NK-92 treated with Interleukin-12 subunit alpha and Interleukin-12 subunit beta, amount 100 ng/mL, for 24 hours (cell line): ENCODE measurements around the gene AP1S3.
A peak's percentile ranks its signal among the peaks of the same experiment; 100 is the strongest.

ENCODE experiments used
- DNase-seq: peaks from one replicate; lab custom pipeline; 2025; lab: John Stamatoyannopoulos, UW

Gene AP1S3

GRCh38 chr2:223759569-223760430 is 77.6 kb downstream of the AP1S3 start:
- DNase-seq, result peak; percentile 24

GRCh38 chr2:223758131-223758840 is 79.1 kb downstream of the AP1S3 start:
- no peak for DNase-seq

GRCh38 chr2:223753940-223754339 is 83.4 kb downstream of the AP1S3 start:
- DNase-seq, result no peak

- DNase-seq, result no peak
Observed at GRCh38 chr2:223751012-223751411, 86.4 kb downstream of the AP1S3 start.

GRCh38 chr2:223747392-223748042 is 89.9 kb downstream of the AP1S3 start:
- DNase-seq, result no peak

- no peak for DNase-seq
Observed at GRCh38 chr2:223746611-223747010, 90.8 kb downstream of the AP1S3 start.

- no peak for DNase-seq
Observed at GRCh38 chr2:223744580-223744979, 92.8 kb downstream of the AP1S3 start.

GRCh38 chr2:223740679-223741078 is 96.7 kb downstream of the AP1S3 start:
- no peak for DNase-seq

GRCh38 chr2:223737207-223737606 is 100.2 kb downstream of the AP1S3 start:
- DNase-seq, result no peak

GRCh38 chr2:223736488-223736887 is 100.9 kb downstream of the AP1S3 start:
- DNase-seq, result no peak

- DNase-seq, result no peak
Observed at GRCh38 chr2:223735659-223736244, 101.6 kb downstream of the AP1S3 start.

GRCh38 chr2:223735035-223735640 is 102.2 kb downstream of the AP1S3 start:
- DNase-seq, result no peak

- DNase-seq, result no peak
Observed at GRCh38 chr2:223734346-223734745, 103.0 kb downstream of the AP1S3 start.

GRCh38 chr2:223732346-223732745 is 105.0 kb downstream of the AP1S3 start:
- no peak for DNase-seq

- DNase-seq, result no peak
Observed at GRCh38 chr2:223731503-223731902, 105.9 kb downstream of the AP1S3 start.

GRCh38 chr2:223729781-223730180 is 107.6 kb downstream of the AP1S3 start:
- DNase-seq, result no peak

- peak; percentile 5 for DNase-seq
Observed at GRCh38 chr2:223727562-223727961, 109.8 kb downstream of the AP1S3 start.

GRCh38 chr2:223725986-223726970 is 111.1 kb downstream of the AP1S3 start:
- no peak for DNase-seq

- DNase-seq, result no peak
Observed at GRCh38 chr2:223725494-223725893, 111.9 kb downstream of the AP1S3 start.

GRCh38 chr2:223724861-223725260 is 112.5 kb downstream of the AP1S3 start:
- no peak for DNase-seq

- no peak for DNase-seq
Observed at GRCh38 chr2:223723954-223724411, 113.4 kb downstream of the AP1S3 start.
